IPS-11a (cell line): ENCODE results near the gene MFSD2B.
"Not testable (repeated sequence)": the region's sequence is repeated elsewhere in the genome, so short reads cannot be mapped to it uniquely, and the experiment has no call there.

Experiments used
- H3K4me3 ChIP-seq: one replicate; pipeline ENCODE4 v1.5.1; 2013; ENCODE audit warnings: low read depth, low read length, control low read depth

The MFSD2B gene, protein sequence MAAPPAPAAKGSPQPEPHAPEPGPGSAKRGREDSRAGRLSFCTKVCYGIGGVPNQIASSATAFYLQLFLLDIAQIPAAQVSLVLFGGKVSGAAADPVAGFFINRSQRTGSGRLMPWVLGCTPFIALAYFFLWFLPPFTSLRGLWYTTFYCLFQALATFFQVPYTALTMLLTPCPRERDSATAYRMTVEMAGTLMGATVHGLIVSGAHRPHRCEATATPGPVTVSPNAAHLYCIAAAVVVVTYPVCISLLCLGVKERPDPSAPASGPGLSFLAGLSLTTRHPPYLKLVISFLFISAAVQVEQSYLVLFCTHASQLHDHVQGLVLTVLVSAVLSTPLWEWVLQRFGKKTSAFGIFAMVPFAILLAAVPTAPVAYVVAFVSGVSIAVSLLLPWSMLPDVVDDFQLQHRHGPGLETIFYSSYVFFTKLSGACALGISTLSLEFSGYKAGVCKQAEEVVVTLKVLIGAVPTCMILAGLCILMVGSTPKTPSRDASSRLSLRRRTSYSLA

DNA sequence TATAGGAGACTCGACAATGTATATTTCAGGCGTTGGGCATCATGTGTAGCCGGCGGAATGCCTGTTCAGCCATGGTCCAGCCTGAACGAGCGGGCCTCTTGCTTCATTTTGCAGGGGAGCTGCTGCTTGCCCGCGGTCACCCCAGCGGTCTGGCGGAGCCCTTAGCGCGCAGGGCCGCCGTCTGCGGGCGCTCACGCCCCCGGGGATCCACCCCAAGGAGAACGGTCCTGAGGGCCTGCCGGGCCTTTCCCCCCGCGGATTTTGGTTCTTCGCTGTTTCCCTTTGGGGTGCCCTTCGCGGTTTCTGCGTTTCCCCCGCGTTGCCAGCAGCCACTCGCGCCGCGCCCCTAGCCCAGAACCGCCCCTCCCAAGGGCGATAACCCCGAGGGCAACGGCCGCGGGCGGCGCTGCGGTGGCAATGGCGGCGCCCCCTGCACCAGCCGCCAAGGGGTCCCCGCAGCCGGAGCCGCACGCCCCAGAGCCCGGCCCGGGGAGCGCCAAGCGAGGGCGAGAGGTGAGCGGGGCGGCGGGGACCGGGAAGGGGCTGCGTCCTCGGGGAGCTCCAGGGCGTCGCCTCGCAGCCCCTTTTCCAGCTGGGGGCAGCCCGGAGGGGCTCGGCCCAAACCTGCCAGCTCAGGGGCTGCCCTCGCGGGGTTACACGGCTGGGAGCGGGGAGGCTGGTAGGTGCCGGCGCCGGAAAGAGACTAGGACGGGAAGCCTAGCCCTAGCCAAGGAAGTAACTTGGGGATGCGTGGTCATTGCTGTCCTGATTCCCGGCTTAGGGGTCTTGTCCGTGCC is at the start of gene MFSD2B:
MFSD2B (plus strand) TSS at position 406 of the 797 bp plus-strand sequence; CDS start at position 418, 12 bp downstream.
- peak within 1 kb of the TSS; percentile 33 for H3K4me3 ChIP-seq

DNA sequence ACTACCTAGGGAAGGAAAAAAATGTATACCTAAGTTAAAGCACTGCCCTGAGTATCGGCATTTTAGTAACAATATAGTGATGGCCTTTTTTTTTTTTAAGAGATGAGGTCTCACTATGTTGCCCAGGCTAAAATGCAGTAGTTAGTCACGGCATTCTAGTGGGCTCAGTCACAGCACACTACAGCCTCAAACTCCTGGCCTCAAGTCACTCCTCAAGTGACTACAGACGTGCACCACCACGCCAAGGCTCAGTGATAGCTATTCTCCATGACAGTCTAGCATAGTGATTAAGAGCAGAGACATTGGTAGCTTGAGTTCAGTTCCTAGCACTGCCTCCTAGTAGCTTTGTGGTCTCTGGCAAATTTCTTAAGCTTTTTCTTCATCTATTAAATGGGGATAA is 42.0 kb upstream of the MFSD2B start:
- no peak overlapping the region for H3K4me3 ChIP-seq

DNA sequence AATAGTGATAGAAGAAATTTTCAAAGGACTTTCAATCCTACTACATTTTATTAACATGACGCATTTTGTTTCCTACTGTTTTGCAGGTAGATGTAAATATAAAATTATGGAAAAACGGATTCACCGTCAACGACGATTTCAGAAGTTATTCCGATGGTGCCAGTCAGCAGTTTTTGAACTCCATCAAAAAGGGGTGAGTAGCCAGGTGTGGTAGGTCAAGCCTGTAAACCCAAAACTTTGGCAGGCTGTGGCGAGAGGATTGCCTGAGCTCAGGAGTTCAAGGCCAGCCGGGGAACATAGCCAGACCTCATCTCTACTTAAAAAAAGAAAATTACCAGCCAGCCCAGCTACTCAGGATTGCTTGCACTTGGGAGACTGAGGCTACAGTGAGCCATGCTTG is 33.0 kb upstream of the MFSD2B start:
- no peak overlapping the region for H3K4me3 ChIP-seq

DNA sequence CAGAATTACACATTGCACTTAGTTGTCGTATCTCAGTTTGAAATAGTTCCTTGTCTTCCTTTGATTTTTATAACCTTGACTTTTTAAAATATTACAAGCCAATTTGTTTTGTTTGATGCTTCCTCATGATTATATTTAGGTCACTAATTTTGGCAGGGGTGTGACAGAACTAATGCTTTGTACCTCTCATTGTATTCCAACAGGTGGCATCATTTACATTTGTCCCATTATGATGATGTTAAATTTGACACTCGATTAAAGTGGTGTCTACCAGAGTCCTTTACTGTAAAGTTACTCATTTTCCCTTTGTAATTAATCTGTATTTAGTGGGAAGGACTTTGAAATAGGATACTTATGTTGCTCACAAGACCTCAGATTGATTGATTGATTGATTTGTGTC is 21.5 kb upstream of the MFSD2B start:
- H3K4me3 ChIP-seq, result no peak overlapping the region

DNA sequence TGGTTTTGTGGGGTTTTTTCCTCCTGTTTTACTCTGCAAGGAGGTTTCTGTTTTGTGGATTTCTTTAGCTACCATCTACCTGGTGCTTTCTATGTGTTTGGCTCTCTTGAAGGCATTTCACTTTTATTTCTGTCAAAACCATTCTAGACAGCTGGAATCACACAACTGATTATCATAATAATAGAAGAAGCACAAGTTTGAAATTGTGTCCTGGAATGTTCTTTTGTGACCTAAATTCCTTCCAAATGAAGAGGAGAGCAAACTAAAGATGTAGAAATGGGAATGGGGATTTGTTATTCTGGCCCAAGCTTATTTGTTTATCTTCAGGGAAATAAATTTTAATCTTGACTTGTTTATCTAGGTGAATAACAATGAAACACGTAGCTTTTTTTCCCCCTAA is 17.0 kb upstream of the MFSD2B start:
- H3K4me3 ChIP-seq, result no peak overlapping the region

DNA sequence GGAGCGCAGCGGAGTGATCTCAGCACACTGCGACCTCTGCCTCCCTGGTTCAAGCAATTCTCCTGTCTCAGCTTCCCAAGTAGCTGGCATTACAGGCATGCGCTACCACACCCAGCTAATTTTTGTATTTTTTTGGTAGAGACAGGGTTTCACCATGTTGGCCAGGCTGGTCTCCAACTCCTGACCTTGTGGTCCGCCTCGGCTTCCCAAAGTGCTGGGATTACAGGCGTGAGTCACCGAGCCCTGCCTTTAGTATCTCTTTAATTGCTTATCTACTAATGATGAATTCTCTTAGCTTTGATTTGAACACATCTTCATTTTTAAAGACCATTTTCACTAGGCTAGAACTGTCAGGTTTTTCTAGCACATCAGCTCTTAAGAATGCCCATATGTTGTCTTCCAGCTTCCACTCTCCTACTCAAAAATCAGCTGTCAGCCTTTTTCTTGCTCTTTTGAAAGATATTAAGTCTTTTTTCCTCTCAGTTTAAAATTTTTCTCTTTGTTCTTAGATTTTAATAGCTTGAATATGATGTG is 16.1 kb upstream of the MFSD2B start:
- H3K4me3 ChIP-seq, result no peak overlapping the region

DNA sequence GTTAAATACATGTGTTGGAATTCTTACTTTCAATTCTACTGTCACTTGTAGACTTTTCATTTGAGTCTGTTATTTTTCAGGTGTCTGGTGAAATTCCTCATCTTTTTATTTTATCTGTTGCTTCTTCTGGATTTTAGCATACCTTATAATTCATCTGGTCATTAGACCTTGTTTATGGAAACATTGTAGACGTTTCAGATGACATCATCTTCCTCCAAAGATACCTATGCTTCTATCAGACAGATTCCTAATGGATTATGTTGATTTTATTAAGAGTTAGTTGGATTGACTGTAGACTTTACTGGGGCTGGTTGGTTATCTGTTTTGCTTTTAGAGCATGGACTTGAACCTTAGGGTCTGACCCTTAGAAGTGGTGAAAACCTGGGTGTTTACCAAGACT is 15.3 kb upstream of the MFSD2B start:
- no peak overlapping the region for H3K4me3 ChIP-seq

DNA sequence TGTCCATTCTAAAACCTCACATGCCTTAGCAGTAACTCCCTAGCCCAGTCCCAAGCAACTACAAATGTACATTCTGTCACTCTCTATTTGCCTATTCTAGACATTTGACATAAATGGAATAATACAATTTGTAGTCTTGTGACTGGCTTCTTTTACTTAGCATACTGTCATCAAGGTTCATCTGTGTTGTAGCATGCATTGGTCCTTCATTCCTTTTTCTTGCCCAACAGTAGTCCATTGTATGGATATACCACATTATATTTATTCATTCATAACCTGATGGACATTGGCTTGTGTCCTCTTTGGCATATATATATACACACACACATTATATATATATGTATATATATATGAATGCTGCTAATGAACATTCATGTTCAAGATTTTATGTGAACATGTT is 2.2 kb upstream of the MFSD2B start:
- H3K4me3 ChIP-seq, result no peak overlapping the region

DNA sequence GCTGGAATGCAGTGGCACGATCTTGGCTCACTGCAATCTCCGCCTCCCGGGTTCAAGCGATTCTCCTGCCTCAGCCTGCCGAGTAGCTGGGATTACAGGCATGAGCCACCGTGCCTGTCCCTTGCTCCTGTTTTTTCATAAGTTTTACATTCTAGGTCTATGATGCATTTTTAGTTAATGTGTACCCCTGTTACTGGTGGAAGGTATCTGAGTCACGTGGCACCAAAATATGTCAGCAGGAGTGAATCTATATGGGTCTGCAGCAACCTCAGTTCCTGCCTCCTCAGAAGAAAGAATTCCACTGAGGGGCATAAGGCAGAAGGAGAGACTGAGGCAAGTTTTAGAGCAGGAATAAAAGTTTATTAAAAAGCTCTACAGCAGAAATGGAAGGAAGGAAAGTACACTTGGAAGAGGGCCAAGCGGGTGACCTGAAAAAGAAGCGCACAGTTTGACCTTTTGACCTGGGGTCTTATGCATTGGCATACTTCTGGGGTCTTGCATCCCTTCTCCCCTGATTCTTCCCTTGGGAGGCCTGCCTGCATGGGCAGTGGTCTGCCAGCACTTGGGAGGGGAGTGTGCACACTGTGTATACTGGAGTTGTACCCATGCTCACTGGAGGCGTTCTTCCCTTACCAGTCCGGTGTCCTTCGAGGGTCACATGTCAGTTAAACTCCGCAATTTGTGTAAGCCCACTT is 1.1 kb upstream of the MFSD2B start:
- H3K4me3 ChIP-seq, result no peak overlapping the region

DNA sequence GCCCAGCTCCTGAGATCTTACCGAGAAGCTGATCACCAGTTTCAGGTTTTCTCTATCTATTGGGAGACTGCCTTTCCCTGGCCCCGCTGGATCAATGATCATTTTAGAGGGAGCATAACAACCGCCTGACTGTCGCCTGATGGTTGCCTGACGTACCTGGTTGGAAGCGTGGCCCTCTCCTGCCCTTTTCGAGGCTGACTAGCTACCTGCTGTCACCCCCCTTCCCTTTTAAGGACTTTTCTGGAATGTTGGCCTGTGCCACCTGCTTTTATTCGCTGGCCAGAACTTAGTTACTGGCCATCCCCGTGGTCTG is 562 bp upstream of the MFSD2B start:
- no peak overlapping the region for H3K4me3 ChIP-seq

DNA sequence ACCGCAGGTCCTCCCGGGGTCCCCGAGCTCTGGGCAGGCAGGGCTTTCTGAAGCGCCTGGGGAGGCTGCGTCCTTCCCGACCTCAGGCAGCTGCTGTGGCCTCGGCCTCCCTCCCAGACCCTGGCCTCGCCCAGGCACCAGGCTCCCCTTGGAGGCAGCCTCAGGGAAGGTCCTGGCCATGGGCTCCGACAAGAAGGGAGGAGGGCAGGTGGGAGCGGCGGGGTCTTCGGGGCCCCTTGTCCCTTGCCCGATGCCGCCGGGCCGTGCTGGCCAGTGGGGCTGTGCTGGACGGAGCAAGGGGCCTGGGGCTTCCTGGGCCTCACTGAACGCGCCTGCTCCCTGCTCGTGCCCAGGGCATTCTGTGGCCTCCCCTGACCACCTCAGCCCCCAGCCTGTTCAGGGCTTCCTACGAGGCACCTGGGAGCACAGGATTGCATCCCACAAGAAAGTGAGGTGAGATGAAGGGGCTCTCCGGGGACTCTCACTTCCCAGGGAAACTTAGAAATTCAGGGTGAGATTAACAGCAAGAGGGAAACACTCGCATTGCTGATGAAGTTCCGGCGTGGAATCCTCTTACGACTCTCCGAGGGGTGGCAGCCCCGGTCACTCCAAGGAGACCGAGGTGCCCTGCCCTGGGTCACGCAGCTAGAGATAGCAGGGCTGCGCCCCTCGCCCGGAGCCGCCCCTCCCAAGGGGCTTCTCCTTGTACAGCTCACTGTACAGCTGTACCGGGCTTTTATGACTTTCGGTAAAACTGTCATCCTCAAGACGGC is 778 bp downstream of the MFSD2B start:
- H3K4me3 ChIP-seq, result peak overlapping the region; percentile 33

DNA sequence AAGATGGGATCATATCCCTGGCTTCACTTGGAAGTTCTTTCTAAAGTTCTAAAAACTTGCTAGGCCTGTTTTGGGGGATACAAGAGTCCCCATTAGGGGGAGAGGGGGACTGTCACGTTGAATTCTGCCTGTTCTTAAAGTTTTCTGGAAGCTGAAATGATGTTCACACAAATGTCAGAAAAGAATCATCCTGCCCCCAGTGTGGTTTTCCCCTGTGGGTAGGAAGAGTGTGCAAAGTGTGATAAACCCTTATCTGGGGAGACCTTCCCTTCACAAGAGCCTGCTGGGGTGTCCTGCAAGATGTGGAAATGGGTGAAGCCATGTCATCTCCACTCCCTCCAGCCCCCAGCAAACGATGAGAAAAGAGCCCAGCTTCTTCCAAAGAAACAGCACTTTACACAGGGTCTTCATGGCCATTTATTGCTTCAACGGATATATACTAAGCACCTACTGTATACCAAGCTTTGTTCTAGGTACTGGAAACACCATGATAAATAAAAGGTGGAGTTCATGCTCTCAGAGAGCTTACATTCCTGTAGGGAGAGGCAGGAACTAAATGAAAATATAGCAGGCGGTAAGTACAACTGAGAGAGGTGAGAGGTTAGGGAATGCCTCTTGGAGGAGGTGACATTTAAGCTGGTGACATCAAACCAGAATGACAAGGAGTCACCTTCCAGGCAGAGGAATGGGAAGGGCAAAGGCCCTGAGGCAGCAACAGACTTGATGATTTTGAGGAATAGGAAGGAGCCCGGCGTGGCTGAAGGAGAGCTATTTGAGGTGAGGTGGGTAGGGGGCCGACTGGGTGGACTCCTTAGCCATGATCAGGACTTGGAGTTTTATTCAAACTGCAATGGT is 1.6 kb downstream of the MFSD2B start:
- no peak overlapping the region for H3K4me3 ChIP-seq

DNA sequence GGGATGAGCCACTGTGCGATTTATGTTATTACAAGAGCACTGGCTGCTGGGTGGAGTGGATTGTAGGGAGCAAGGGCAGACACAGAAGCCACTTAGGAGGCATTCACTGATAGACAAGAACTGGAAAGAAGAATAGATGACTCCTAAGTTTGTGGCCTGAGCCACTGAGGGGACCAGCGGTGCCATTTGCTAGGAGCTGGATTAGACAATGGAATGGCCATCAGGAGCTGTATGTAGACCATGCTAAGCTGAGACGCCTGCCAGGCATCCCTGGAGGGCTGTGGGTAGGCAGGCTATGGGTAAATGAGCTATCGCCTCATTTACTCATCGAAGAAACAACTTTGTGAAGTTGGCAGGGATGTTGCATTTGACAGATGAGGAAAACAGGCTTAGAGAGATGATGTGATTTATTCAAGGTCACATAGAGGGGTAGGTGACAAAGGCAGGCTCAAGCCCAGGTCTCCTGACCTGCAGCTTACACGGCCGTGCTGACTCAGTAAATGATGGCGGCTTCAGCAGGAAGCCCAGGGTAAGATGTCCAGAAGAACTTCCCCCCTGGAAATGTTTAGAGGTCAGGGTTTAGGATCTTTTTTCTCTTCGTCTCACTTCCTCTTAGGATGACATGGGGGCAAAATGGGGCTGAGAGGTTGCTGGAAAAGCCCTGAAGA is 2.8 kb downstream of the MFSD2B start:
- H3K4me3 ChIP-seq, result no peak overlapping the region

DNA sequence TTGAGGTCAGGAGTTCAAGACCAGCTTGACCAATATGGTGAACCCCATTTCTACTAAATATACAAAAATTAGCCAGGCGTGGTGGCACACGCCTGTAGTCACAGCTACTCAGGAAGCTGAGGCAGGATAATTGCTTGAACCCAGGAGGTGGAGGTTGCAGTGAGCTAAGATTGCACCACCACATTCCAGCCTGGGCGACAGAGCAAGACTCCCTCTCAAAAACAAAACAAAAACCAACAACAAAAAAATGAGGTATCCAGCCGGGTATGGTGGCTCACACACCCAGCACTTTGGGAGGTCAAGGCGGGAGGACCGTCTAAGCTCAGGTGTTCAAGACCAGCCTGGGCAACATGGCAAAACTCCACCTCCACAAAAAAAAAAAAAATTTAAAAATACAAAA is 5.0 kb downstream of the MFSD2B start:
- not testable (repeated sequence) for H3K4me3 ChIP-seq

DNA sequence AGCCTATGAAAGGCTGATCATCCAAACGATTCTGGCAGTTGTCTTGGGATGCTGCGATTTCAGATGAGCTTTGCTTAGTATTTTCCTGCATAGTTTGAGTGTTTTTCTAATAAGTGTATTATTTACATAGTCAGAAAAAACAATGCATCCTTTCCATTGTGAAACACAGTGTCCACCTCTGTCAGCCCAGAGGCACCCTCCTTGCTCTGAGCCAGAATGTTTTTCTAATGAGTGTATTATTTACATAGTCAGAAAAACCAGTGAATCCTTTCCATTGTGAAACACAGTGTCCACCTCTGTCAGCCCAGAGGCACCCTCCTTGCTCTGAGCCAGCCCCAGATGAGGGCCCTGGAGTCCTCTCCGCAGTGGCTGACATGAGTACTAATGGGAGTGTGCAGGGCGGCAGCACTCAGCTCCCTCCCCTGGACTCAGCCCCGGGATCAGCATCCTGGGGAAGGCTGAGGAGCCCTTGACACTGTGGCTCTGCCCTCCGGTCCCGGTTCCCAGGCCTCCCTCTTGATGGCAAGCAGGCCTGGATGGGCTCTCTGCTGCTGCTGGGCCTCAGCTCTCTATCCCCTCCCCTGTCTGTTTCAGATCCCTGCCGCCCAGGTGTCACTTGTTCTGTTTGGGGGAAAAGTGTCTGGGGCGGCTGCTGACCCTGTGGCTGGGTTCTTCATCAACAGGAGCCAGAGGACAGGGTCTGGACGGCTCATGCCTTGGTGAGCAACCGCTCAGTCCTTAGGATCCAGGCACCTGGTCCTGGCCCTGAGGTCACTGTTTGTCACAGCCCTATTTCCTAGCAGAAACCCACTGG is 5.9 kb downstream of the MFSD2B start:
- H3K4me3 ChIP-seq, result no peak overlapping the region

DNA sequence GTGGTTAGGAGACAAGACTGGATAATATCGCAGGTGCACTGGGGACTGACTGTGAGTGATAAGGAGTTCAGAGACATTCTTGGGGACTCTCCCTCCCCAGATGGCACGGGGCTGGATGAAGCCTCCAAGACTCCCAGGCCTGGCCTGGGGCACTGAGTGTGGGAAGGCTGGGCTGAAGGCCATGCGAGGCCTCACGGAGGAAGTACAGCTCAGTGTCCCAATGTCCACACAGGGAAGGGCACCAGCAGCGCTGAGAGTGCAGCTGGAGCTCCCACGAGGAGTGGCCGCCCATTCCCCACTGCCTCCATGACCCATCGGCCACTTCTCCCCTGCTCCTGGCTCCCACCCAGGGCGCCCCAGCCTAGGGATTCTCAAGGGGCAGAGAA is 6.5 kb downstream of the MFSD2B start:
- no peak overlapping the region for H3K4me3 ChIP-seq

DNA sequence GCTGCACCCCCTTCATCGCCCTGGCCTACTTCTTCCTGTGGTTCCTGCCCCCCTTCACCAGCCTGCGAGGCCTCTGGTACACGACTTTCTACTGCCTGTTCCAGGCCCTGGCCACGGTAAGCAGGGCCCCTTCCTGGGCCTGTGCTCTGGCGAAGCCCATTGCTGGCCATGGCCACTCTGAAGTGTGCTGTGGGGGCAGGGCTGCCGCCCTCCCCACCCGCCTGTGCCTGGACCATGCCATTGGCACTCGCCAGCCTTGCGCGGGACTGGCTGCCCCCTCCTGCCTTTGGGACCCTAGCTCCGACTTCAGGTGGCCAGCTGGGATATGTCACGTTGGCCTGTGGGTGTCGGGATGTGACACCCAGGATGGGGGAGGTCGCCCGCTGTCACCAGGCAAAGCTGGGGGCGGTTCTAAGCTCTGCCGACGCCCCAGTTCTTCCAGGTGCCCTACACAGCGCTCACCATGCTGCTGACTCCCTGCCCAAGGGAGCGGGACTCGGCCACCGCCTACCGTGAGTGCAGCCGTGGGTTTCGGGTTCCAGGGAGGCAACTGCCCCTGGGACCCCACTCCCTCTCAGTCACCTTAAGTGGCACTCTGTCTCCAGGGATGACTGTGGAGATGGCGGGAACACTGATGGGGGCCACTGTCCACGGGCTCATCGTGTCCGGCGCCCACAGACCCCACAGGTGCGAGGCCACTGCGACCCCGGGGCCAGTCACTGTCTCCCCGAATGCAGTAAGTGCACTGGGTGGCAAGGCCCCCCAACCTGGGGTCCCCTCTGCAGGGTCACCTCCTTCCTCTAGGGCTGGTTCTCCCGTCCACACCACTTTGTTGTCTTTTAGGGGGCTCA is 7.2 kb downstream of the MFSD2B start:
- H3K4me3 ChIP-seq, result no peak overlapping the region
